Psoas muscle (tissue), 8 donors: ENCODE results near the gene PHOX2B. TPM values are rescaled to one million over a fixed set of nuclear protein-coding genes. Genes with fewer than 3 reads are reported as not detected.

Experiments
- ATAC-seq, 4 donors: fragments of 200-7000 bp; cut with Tn5 transposase; one replicate each; pipeline ENCODE4 v1.9.1; 2020; ENCODE audit warnings: moderate library complexity in 3 of 4, mild to moderate bottlenecking in 2 of 4
- DNase-seq, 2 donors: peaks; one replicate each; pipeline ENCODE4 v3.0.0-alpha.2; 2020
- H3K27ac ChIP-seq: fragments of 200-600 bp; one replicate; pipeline ENCODE4 v1.8.0; 2022
- H3K27me3 ChIP-seq, 3 donors: fragments of 200-600 bp in 1 of 3; one replicate each; pipeline versions ENCODE4 v1.6.1 to v1.8.0; 2013 to 2022; ENCODE audit warnings: low read length in 2 of 3, mild to moderate bottlenecking in 2 of 3, moderate library complexity in 1 of 3; ENCODE audit not compliant: insufficient read depth in 3 of 3
- H3K36me3 ChIP-seq, 2 donors: fragments of 200-600 bp in 1 of 2; one replicate each; pipeline versions ENCODE4 v1.6.1 to v1.8.0; 2013 to 2022; ENCODE audit warnings: low read depth in 1 of 2, mild to moderate bottlenecking in 1 of 2, moderate library complexity in 1 of 2; ENCODE audit not compliant: insufficient read depth in 1 of 2
- H3K4me1 ChIP-seq: fragments of 200-600 bp; one replicate; pipeline ENCODE4 v1.8.0; 2022
- H3K4me3 ChIP-seq: fragments of 200-600 bp; one replicate; pipeline ENCODE4 v1.8.0; 2022; ENCODE audit warnings: mild to moderate bottlenecking
- H3K9me3 ChIP-seq: fragments of 200-600 bp; one replicate; pipeline ENCODE4 v1.8.0; 2022
- CTCF ChIP-seq: fragments of 200-600 bp; IDR thresholded peaks from one replicate; pipeline ENCODE4 v1.8.0; 2022; ENCODE audit warnings: antibody characterized with exemption
- WGBS, 3 donors: extraction: QIAGEN DNeasy Blood & Tissue Kit; methylation state at CpG; one replicate each; pipeline versions ENCODE4 v1.1.6 to v1.1.7; 2013; 5-methylcytosine and 5-hydroxymethylcytosine counted together
- intact Hi-C, 2 donors: fragments of 100-400 bp; cut with DNase I; formaldehyde crosslinking; loops; one replicate each; pipeline versions ENCODE4 v1.11.0 to v1.14.2; 2022
- polyA plus RNA-seq, 3 donors: library from polyadenylated mRNA; stranded (reverse); fragments of 200-250 nt; gene quantifications; one replicate each; pipeline ENCODE4 v1.2.3, GENCODE V29; 2013
- total RNA-seq, 4 donors: library from RNA; stranded (reverse); fragmentation: NEBNext Ultra II Directional in 2 of 4; extraction: Animal tissue kit (Norgen Biotek cat#: 25700) in 2 of 4; gene quantifications; one replicate each; pipeline versions ENCODE4 v1.2.1 to v1.2.4, GENCODE V29; 2021 to 2023
- donor health status: healthy with polysubstance abuse.
- donor health status: DM: no; HTN: no; CAD: no; lungs with moderate emphysema.
- donor health status: Bipolar disorder and iron deficiency.
- donor health status: healthy.
- donor health status: DM: yes; HTN: yes; CAD: no.
- donor health status: DM: no; HTN: no; CAD: no.
- donor health status: DM: no; HTN: no; CAD: no.
- donor health status: DM: yes; HTN: yes; CAD: no.

PHOX2B gene
- total and polyA plus RNA-seq, 7 donors, result 0.01 TPM; not detected in 6

GRCh38 chr4:41696131-41696530 lies 52.4 kb downstream of the PHOX2B start:
- Histone ChIP-seq H3K27me3 (no peaks in the 10 kb centered on the region), H3K9me3 (no peaks in the 10 kb centered on the region), H3K36me3 (peaks cover 4 to 60% of the 10 kb centered on the region in 2 donors), H3K27ac (no peak overlapping the region), H3K4me3 (no peak overlapping the region), H3K4me1 (no peaks in the 10 kb centered on the region)
- intact Hi-C loops, result no loop called here
- WGBS, 3 donors, result 80 to 90% (median 90%) methylated on average over 3 of the region's 3 CpGs
- DNase-seq (no peak), ATAC-seq (no peak)
- TF ChIP-seq CTCF, result no peak

Other genes starting within 250 kb of the PHOX2B start
- 100 to 1,000 TPM; 169 to 279 (median 185) TPM for gene LIMCH1, start 210.6 kb downstream of the PHOX2B start, total RNA-seq
- 10 to 100 TPM; 14.2 to 51.2 (median 26.5) TPM for gene LIMCH1, start 210.6 kb downstream of the PHOX2B start, polyA plus RNA-seq
- gene TMEM33, start 186.7 kb upstream of the PHOX2B start, total RNA-seq, result 10 to 100 TPM; 24.2 to 39.2 (median 28.8) TPM
- 10 to 100 TPM in 2 of 3 donors, 1 to 10 TPM in 1; 6.8 to 20.5 (median 16.2) TPM for gene TMEM33, start 186.7 kb upstream of the PHOX2B start, polyA plus RNA-seq
- under 1 TPM; 0.19 to 0.75 (median 0.24) TPM for gene DCAF4L1, start 233.0 kb upstream of the PHOX2B start, total RNA-seq
- 1 to 10 TPM in 1 of 3 donors, under 1 TPM in 2; 0.04 to 1.1 (median 0.39) TPM for gene DCAF4L1, start 233.0 kb upstream of the PHOX2B start, polyA plus RNA-seq
- 10 to 100 TPM; 32.6 to 38.8 (median 36.7) TPM for gene SLC30A9, start 241.8 kb upstream of the PHOX2B start, total RNA-seq
- gene SLC30A9, start 241.8 kb upstream of the PHOX2B start, polyA plus RNA-seq, result 10 to 100 TPM; 10.9 to 18.0 (median 11.6) TPM